CD4-positive, alpha-beta T cell (primary cell): ENCODE results near the gene SAXO1. TPM values are rescaled to one million over a fixed set of nuclear protein-coding genes. Genes with fewer than 3 reads are reported as not detected.

ENCODE experiments used
- ATAC-seq: fragments of 200-7000 bp; cut with Tn5 transposase; one replicate; pipeline ENCODE4 v1.10.0; 2022; ENCODE audit warnings: mild to moderate bottlenecking; ENCODE audit not compliant: poor library complexity
- CTCF ChIA-PET: fragments of 350-600 bp; sonication (Branson Sonifier 250); formaldehyde crosslinking; loops from one replicate; lab custom pipeline; 2021; ENCODE audit warnings: antibody characterized with exemption, inconsistent platforms; lab: Charles Lee
- POLR2A ChIA-PET: fragments of 350-600 bp; sonication (Branson Sonifier 250); formaldehyde crosslinking; loops from one replicate; lab custom pipeline; 2021; ENCODE audit warnings: antibody characterized with exemption, inconsistent platforms; lab: Charles Lee
- DNase-seq, 14 experiments: peaks; one replicate each; pipeline ENCODE4 v3.0.0-alpha.2; 2013 to 2020; ENCODE audit warnings: mixed read lengths in 2 of 14
- H3K27ac ChIP-seq, 2 donors: one replicate each; pipeline versions ENCODE4 v1.5.1 to v1.7.0; 2013; ENCODE audit warnings: low read length in 2 of 2, low read depth in 1 of 2, mild to moderate bottlenecking in 1 of 2
- H3K27me3 ChIP-seq, 2 experiments: 1 replicate in 1 of 2; 2 replicates in 1 of 2; pipeline versions ENCODE4 v1.6.1 to v1.7.0; 2013; ENCODE audit warnings: low read length in 2 of 2, control low read depth in 1 of 2, mild to moderate bottlenecking in 1 of 2, moderate library complexity in 1 of 2; ENCODE audit not compliant: insufficient read depth in 2 of 2, control insufficient read depth in 1 of 2
- H3K36me3 ChIP-seq: one replicate; pipeline ENCODE4 v1.6.1; 2013; ENCODE audit warnings: low read length, control low read depth; ENCODE audit not compliant: insufficient read depth
- H3K4me1 ChIP-seq: one replicate; pipeline ENCODE4 v1.6.1; 2013; ENCODE audit warnings: low read length, control low read depth; ENCODE audit not compliant: insufficient read depth
- H3K4me3 ChIP-seq: one replicate; pipeline ENCODE4 v1.5.1; 2013; ENCODE audit warnings: mild to moderate bottlenecking, low read length, moderate library complexity
- H3K9me3 ChIP-seq, 2 experiments: 1 replicate in 1 of 2; 2 replicates in 1 of 2; pipeline versions ENCODE4 v1.6.1 to v1.7.0; 2013; ENCODE audit warnings: low read length in 2 of 2, mild to moderate bottlenecking in 2 of 2, control low read depth in 1 of 2, moderate library complexity in 1 of 2; ENCODE audit not compliant: control insufficient read depth in 1 of 2, insufficient read depth in 1 of 2
- H3K27ac Mint-ChIP-seq: one replicate; pipeline ENCODE4 v1.8.0; 2020; ENCODE audit warnings: mixed read lengths
- H3K27me3 Mint-ChIP-seq: one replicate; pipeline ENCODE4 v1.8.0; 2021; ENCODE audit warnings: mixed read lengths
- H3K36me3 Mint-ChIP-seq: one replicate; pipeline ENCODE4 v1.8.0; 2021; ENCODE audit warnings: low read depth, mixed read lengths
- H3K4me1 Mint-ChIP-seq: one replicate; pipeline ENCODE4 v1.8.0; 2021; ENCODE audit warnings: low read depth, mixed read lengths
- H3K4me3 Mint-ChIP-seq: one replicate; pipeline ENCODE4 v1.8.0; 2020; ENCODE audit warnings: mild to moderate bottlenecking, mixed read lengths
- H3K9me3 Mint-ChIP-seq: one replicate; pipeline ENCODE4 v1.8.0; 2020; ENCODE audit warnings: mixed read lengths
- intact Hi-C, 2 experiments: fragments of 100-400 bp; cut with DNase I in 1 of 2; cut with micrococcal nuclease in 1 of 2; formaldehyde crosslinking; loops; one replicate each; pipeline versions ENCODE4 v1.15.1 to v1.9.0; 2023 to 2025; cut with DNase I, micrococcal nuclease
- total RNA-seq, 174 experiments: library from RNA in 2 of 174; stranded (reverse) in 2 of 174; gene quantifications; one replicate each; pipeline ENCODE4 v1.2.3 and lab custom pipeline; 2021 to 2026
- TF ChIP-seq, protein P1 (sequence below): fragments of 200-600 bp; IDR thresholded peaks from one replicate; pipeline ENCODE4 v1.8.0; 2022; ENCODE audit warnings: antibody characterized with exemption, mild to moderate bottlenecking

The SAXO1 gene
- total RNA-seq, 2 experiments from 2014 or later, result 0.19 to 0.34 TPM

GRCh38 chr9:18955626-18956025 lies 77.4 kb downstream of the SAXO1 start:
- CTCF ChIA-PET, result no interaction called here
- POLR2A ChIA-PET, result no interaction called here
- peaks cover 17% of the 10 kb centered on the region for H3K27me3 Mint-ChIP-seq
- intact Hi-C loops, result loop anchor here in 1 of 2 experiments (10.0 kb wide), 1 partner anchor 61 kb away; no protein-coding TSS in a partner anchor
- no peaks in the 10 kb centered on the region for H3K36me3 ChIP-seq
- H3K27ac Mint-ChIP-seq, result no peak overlapping the region
- TF ChIP-seq, protein P1, sequence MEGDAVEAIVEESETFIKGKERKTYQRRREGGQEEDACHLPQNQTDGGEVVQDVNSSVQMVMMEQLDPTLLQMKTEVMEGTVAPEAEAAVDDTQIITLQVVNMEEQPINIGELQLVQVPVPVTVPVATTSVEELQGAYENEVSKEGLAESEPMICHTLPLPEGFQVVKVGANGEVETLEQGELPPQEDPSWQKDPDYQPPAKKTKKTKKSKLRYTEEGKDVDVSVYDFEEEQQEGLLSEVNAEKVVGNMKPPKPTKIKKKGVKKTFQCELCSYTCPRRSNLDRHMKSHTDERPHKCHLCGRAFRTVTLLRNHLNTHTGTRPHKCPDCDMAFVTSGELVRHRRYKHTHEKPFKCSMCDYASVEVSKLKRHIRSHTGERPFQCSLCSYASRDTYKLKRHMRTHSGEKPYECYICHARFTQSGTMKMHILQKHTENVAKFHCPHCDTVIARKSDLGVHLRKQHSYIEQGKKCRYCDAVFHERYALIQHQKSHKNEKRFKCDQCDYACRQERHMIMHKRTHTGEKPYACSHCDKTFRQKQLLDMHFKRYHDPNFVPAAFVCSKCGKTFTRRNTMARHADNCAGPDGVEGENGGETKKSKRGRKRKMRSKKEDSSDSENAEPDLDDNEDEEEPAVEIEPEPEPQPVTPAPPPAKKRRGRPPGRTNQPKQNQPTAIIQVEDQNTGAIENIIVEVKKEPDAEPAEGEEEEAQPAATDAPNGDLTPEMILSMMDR, result no peak
- H3K4me3 Mint-ChIP-seq, result no peak overlapping the region
- no peaks in the 10 kb centered on the region for H3K4me1 ChIP-seq
- H3K27me3 ChIP-seq, result no peaks in the 10 kb centered on the region
- H3K9me3 ChIP-seq, result no peaks in the 10 kb centered on the region
- ATAC-seq, result no peak
- H3K27ac ChIP-seq, result no peak overlapping the region
- no peak overlapping the region for H3K4me3 ChIP-seq
- H3K36me3 Mint-ChIP-seq, result no peaks in the 10 kb centered on the region
- DNase-seq, result no peak
- H3K9me3 Mint-ChIP-seq, result no peaks in the 10 kb centered on the region
- no peaks in the 10 kb centered on the region for H3K4me1 Mint-ChIP-seq

- no peak overlapping the region for H3K4me3 Mint-ChIP-seq
- Histone ChIP-seq H3K4me1 (no peaks in the 10 kb centered on the region), H3K27ac (no peak overlapping the region), H3K36me3 (no peaks in the 10 kb centered on the region), H3K4me3 (no peak overlapping the region), H3K27me3 (no peaks in the 10 kb centered on the region), H3K9me3 (no peaks in the 10 kb centered on the region)
- no peak for ATAC-seq
- no peaks in the 10 kb centered on the region for H3K4me1 Mint-ChIP-seq
- no peaks in the 10 kb centered on the region for H3K9me3 Mint-ChIP-seq
- no peaks in the 10 kb centered on the region for H3K36me3 Mint-ChIP-seq
- ChIA-PET CTCF (no interaction called here), POLR2A (no interaction called here)
- TF ChIP-seq, protein P1, result no peak
- no peak for DNase-seq
- no peak overlapping the region for H3K27ac Mint-ChIP-seq
- intact Hi-C loops, result loop anchor here in 1 of 2 experiments (10.0 kb wide), 1 partner anchor 57 kb away; no protein-coding TSS in a partner anchor
- H3K27me3 Mint-ChIP-seq, result peaks cover 10% of the 10 kb centered on the region
Measured at GRCh38 chr9:18951936-18952335, 81.1 kb downstream of the SAXO1 start.

DNA sequence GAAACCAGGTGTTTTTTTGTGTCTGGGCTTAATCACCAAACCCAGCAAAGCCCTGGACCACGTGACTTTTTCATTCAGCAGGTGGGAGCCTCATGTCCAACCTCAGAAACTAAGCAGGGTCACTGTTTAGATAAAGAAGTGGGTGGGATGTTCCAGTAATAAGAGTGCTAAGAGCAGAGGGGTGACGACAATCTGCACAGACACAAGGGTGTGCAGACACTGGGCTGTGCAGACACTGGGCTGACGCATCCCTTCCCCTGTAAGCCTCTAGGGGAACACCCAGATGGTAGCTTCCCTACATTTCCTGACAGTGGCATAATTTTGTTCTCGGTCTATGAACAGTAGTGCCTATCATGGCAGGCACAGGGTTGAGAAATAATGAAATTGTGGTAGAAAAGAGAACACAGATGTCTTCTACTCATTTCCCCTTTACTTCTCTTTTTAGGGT lies 85.1 kb downstream of the SAXO1 start:
- Histone ChIP-seq H3K4me3 (no peak overlapping the region), H3K9me3 (no peaks in the 10 kb centered on the region), H3K27ac (no peak overlapping the region), H3K27me3 (no peaks in the 10 kb centered on the region), H3K36me3 (no peaks in the 10 kb centered on the region), H3K4me1 (no peaks in the 10 kb centered on the region)
- H3K4me3 Mint-ChIP-seq, result no peak overlapping the region
- DNase-seq, result peak in 3 of 14 experiments; percentile 3 to 37 (median 28)
- peaks cover 7% of the 10 kb centered on the region for H3K27me3 Mint-ChIP-seq
- ChIA-PET POLR2A (no interaction called here), CTCF (no interaction called here)
- intact Hi-C loops, result no loop called here
- TF ChIP-seq, protein P1, result no peak
- no peak for ATAC-seq
- no peaks in the 10 kb centered on the region for H3K4me1 Mint-ChIP-seq
- no peaks in the 10 kb centered on the region for H3K9me3 Mint-ChIP-seq
- no peaks in the 10 kb centered on the region for H3K36me3 Mint-ChIP-seq
- no peak overlapping the region for H3K27ac Mint-ChIP-seq
